Neural progenitor cell (in vitro differentiated cells): ENCODE results near the gene SRSF8. TPM values are rescaled to one million over a fixed set of nuclear protein-coding genes. Genes with fewer than 3 reads are reported as not detected.

Source experiments
- DNase-seq: peaks from one replicate; pipeline ENCODE4 v3.0.0-alpha.2; 2016; ENCODE audit warnings: low spot score
- H2AFZ ChIP-seq: fragments of 200-600 bp; sonication (generic); replicated peaks from 2 replicates; pipeline ENCODE4 v1.6.1; 2016; ENCODE audit warnings: antibody characterized with exemption
- H3F3A ChIP-seq: fragments of 200-600 bp; sonication (generic); 2 replicates; pipeline ENCODE4 v1.6.1; 2016; ENCODE audit warnings: antibody characterized with exemption, low read depth
- H3K27ac ChIP-seq: fragments of 200-600 bp; sonication (generic); 2 replicates; pipeline ENCODE4 v1.5.1; 2016; ENCODE audit warnings: mild to moderate bottlenecking
- H3K27me3 ChIP-seq: fragments of 200-600 bp; sonication (generic); 2 replicates; pipeline ENCODE4 v1.6.1; 2016; ENCODE audit warnings: mild to moderate bottlenecking, moderate library complexity
- H3K36me3 ChIP-seq: fragments of 200-600 bp; sonication (generic); 2 replicates; pipeline ENCODE4 v1.5.1; 2016
- H3K4me1 ChIP-seq: fragments of 200-600 bp; sonication (generic); 2 replicates; pipeline ENCODE4 v1.6.1; 2016; ENCODE audit warnings: mixed run types
- H3K4me2 ChIP-seq: fragments of 200-600 bp; sonication (generic); 2 replicates; pipeline ENCODE4 v1.6.1; 2016
- H3K4me3 ChIP-seq: fragments of 200-600 bp; sonication (generic); 2 replicates; pipeline ENCODE4 v1.5.1; 2016
- H3K79me2 ChIP-seq: fragments of 200-600 bp; sonication (generic); 2 replicates; pipeline ENCODE4 v1.6.1; 2016; ENCODE audit warnings: low read depth
- H3K9ac ChIP-seq: fragments of 200-600 bp; sonication (generic); 2 replicates; pipeline ENCODE4 v1.6.1; 2016
- H3K9me3 ChIP-seq: fragments of 200-600 bp; sonication (generic); 2 replicates; pipeline ENCODE4 v1.5.1; 2016; ENCODE audit warnings: low read depth
- H4K20me1 ChIP-seq: fragments of 200-600 bp; sonication (generic); 2 replicates; pipeline ENCODE4 v1.6.1; 2016; ENCODE audit warnings: low read depth
- H3K27ac Mint-ChIP-seq: 3 replicates; pipeline ENCODE4 v1.8.0; 2021; ENCODE audit warnings: mixed read lengths
- H3K27me3 Mint-ChIP-seq: 2 replicates; pipeline ENCODE4 v1.8.0; 2022; ENCODE audit warnings: low read depth, mild to moderate bottlenecking, inconsistent platforms, moderate library complexity, mixed read lengths; ENCODE audit not compliant: insufficient read depth
- H3K36me3 Mint-ChIP-seq: 3 replicates; pipeline ENCODE4 v1.8.0; 2021; ENCODE audit warnings: mixed read lengths
- H3K4me1 Mint-ChIP-seq: 3 replicates; pipeline ENCODE4 v1.8.0; 2021; ENCODE audit warnings: mixed read lengths
- H3K4me3 Mint-ChIP-seq: 3 replicates; pipeline ENCODE4 v1.8.0; 2021; ENCODE audit warnings: mild to moderate bottlenecking, moderate library complexity, mixed read lengths
- H3K9me3 Mint-ChIP-seq: 3 replicates; pipeline ENCODE4 v1.8.0; 2020; ENCODE audit warnings: mixed read lengths
- CTCF ChIP-seq: fragments of 200-600 bp; sonication (generic); IDR thresholded peaks from 2 replicates; pipeline ENCODE4 v1.5.1; 2017; ENCODE audit warnings: antibody characterized with exemption, mild to moderate bottlenecking
- EZH2 ChIP-seq: fragments of 200-600 bp; sonication (generic); IDR thresholded peaks from 2 replicates; pipeline ENCODE4 v1.6.1; 2017; ENCODE audit warnings: antibody characterized with exemption, mild to moderate bottlenecking, moderate library complexity
- EZH2phosphoT487 ChIP-seq: fragments of 200-600 bp; sonication (generic); IDR thresholded peaks from 2 replicates; pipeline ENCODE4 v1.6.1; 2017; ENCODE audit warnings: antibody characterized with exemption
- total RNA-seq: library from RNA; depleted of rRNA; stranded (reverse); fragments of >200 nt; gene quantifications from 2 replicates; pipeline ENCODE4 v1.2.3, GENCODE V29; 2015; ENCODE audit warnings: low replicate concordance

SRSF8 gene
- total RNA-seq, 1 donor from 2014 or later = 17.6 TPM

- no peaks in the 10 kb centered on the region for H3K27me3 Mint-ChIP-seq
- peaks cover 18% of the 10 kb centered on the region for H3K4me1 ChIP-seq
- peaks cover 10% of the 10 kb centered on the region for H3K36me3 Mint-ChIP-seq
- H3K9me3 Mint-ChIP-seq = no peaks in the 10 kb centered on the region
- TF ChIP-seq EZH2phosphoT487 (no peak), CTCF (no peak), EZH2 (no peak)
- peak overlapping the region; percentile 95 for H2AFZ ChIP-seq
- H3K9me3 ChIP-seq = no peaks in the 10 kb centered on the region
- H3K27ac ChIP-seq = no peak overlapping the region
- H3K4me3 ChIP-seq = peak overlapping the region; percentile 61
- no peaks in the 10 kb centered on the region for H3K27me3 ChIP-seq
- H3K4me2 ChIP-seq = peak overlapping the region; percentile 81
- no peak for DNase-seq
- H3K27ac Mint-ChIP-seq = peak overlapping the region; percentile 97
- H4K20me1 ChIP-seq = no peaks in the 10 kb centered on the region
- peaks cover 23% of the 10 kb centered on the region for H3F3A ChIP-seq
- H3K4me3 Mint-ChIP-seq = peak overlapping the region; percentile 98
- H3K36me3 ChIP-seq = peaks cover 9% of the 10 kb centered on the region
- H3K9ac ChIP-seq = peak overlapping the region; percentile 1
- H3K4me1 Mint-ChIP-seq = peaks cover 18% of the 10 kb centered on the region
- H3K79me2 ChIP-seq = peaks cover 12% of the 10 kb centered on the region
Observed at GRCh38 chr11:95067841-95068219, 1.1 kb downstream of the SRSF8 start.

DNA sequence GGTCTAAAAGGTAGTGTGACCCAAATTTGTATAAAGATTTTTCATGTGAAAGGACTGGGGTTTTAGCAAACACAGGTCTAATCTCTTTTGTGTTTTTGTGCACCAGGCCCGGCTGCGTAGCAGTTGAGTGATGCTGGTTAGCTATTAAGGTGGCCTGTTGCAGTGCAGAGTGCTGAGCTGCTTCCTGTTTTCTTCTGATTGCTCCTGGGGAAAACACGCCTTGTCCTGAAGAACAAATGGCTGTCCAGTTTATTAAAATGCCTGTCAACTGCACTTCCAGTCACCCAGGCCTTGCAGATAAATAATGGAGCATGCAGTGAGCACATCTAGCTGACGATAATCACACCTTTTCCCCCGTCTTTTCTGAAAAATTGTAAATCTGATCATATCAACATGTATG is 1.8 kb downstream of the SRSF8 start:
- peaks cover 9% of the 10 kb centered on the region for H3K36me3 ChIP-seq
- no peaks in the 10 kb centered on the region for H4K20me1 ChIP-seq
- peak; percentile 67 for DNase-seq
- Mint-ChIP-seq H3K9me3 (no peaks in the 10 kb centered on the region), H3K4me3 (peak overlapping the region; percentile 98), H3K36me3 (peaks cover 10% of the 10 kb centered on the region), H3K27ac (no peak overlapping the region), H3K4me1 (peaks cover 18% of the 10 kb centered on the region), H3K27me3 (no peaks in the 10 kb centered on the region)
- H3K9me3 ChIP-seq = no peaks in the 10 kb centered on the region
- TF ChIP-seq EZH2 = no peak
- no peak for TF ChIP-seq EZH2phosphoT487
- TF ChIP-seq CTCF = no peak
- no peaks in the 10 kb centered on the region for H3K27me3 ChIP-seq
- H2AFZ ChIP-seq = no peak overlapping the region
- H3K4me3 ChIP-seq = peak overlapping the region; percentile 61
- no peak overlapping the region for H3K27ac ChIP-seq
- H3F3A ChIP-seq = peaks cover 23% of the 10 kb centered on the region
- H3K4me1 ChIP-seq = peaks cover 18% of the 10 kb centered on the region
- H3K9ac ChIP-seq = no peak overlapping the region
- H3K79me2 ChIP-seq = peaks cover 12% of the 10 kb centered on the region
- H3K4me2 ChIP-seq = peak overlapping the region; percentile 81

DNA sequence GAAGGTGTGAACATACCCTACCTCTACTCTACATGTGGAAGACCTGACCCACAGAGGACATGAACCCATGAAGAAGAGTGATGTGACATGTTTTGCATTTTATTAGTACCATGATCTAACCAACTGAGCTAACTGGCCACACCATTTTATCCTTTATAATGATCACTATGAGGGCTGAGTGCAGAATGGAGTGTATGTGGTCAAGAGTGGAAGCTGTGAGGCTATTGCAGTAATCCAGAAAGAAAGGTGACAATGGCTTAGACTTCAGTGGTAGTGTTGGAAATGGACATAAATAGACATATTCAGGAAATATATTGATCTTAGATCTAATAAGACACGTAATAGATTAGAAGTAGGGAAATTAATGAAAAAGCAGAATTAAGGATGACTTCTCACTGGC is 3.8 kb downstream of the SRSF8 start:
- Mint-ChIP-seq H3K27ac (no peak overlapping the region), H3K36me3 (peaks cover 10% of the 10 kb centered on the region), H3K27me3 (peaks cover 2% of the 10 kb centered on the region), H3K4me3 (no peak overlapping the region), H3K4me1 (peaks cover 18% of the 10 kb centered on the region), H3K9me3 (no peaks in the 10 kb centered on the region)
- Histone ChIP-seq H3K27me3 (no peaks in the 10 kb centered on the region), H3K4me3 (no peak overlapping the region), H3F3A (peaks cover 23% of the 10 kb centered on the region), H3K9me3 (no peaks in the 10 kb centered on the region), H3K79me2 (peaks cover 12% of the 10 kb centered on the region), H2AFZ (no peak overlapping the region), H3K27ac (no peak overlapping the region), H3K9ac (no peak overlapping the region), H3K36me3 (peaks cover 9% of the 10 kb centered on the region), H3K4me1 (peaks cover 18% of the 10 kb centered on the region), H4K20me1 (no peaks in the 10 kb centered on the region), H3K4me2 (no peak overlapping the region)
- no peak for DNase-seq
- TF ChIP-seq EZH2 (no peak), EZH2phosphoT487 (no peak), CTCF (no peak)
